ENCODE measurements around the gene ALDH9A1.
A peak's percentile ranks its signal among the peaks of the same experiment; 100 is the strongest.
"Not testable (repeated sequence)": the region's sequence is repeated elsewhere in the genome, so short reads cannot be mapped to it uniquely, and the experiment has no call there.

Gene ALDH9A1

GRCh38 chr1:165712764-165713163, 14.4 kb upstream of the ALDH9A1 start:
- no peaks in the 10 kb centered on the region for H3K27me3 ChIP-seq (ENCODE audit: control insufficient read depth, insufficient read depth, low read length)
- no peak overlapping the region for H3K4me3 ChIP-seq (ENCODE audit: low read length)
- no peak overlapping the region for H3K9ac ChIP-seq (ENCODE audit: low read length)
- H3K9me3 ChIP-seq (ENCODE audit: control insufficient read depth, low read length) = no peaks in the 10 kb centered on the region
- H3K4me1 ChIP-seq (ENCODE audit: control insufficient read depth, insufficient read depth, low read length) = no peaks in the 10 kb centered on the region
- no peaks in the 10 kb centered on the region for H3K36me3 ChIP-seq (ENCODE audit: control insufficient read depth, insufficient read depth, low read length)

GRCh38 chr1:165707984-165708706, 9.8 kb upstream of the ALDH9A1 start:
- Histone ChIP-seq H3K27me3 (ENCODE audit: control insufficient read depth, insufficient read depth, low read length) (no peaks in the 10 kb centered on the region), H3K9me3 (ENCODE audit: control insufficient read depth, low read length) (no peaks in the 10 kb centered on the region), H3K4me3 (ENCODE audit: low read length) (no peak overlapping the region), H3K36me3 (ENCODE audit: control insufficient read depth, insufficient read depth, low read length) (no peaks in the 10 kb centered on the region), H3K9ac (ENCODE audit: low read length) (no peak overlapping the region), H3K4me1 (ENCODE audit: control insufficient read depth, insufficient read depth, low read length) (no peaks in the 10 kb centered on the region)

GRCh38 chr1:165703648-165704047, 5.3 kb upstream of the ALDH9A1 start:
- H3K9ac ChIP-seq (ENCODE audit: low read length) = no peak overlapping the region
- no peaks in the 10 kb centered on the region for H3K4me1 ChIP-seq (ENCODE audit: control insufficient read depth, insufficient read depth, low read length)
- H3K4me3 ChIP-seq (ENCODE audit: low read length) = no peak overlapping the region
- H3K27me3 ChIP-seq (ENCODE audit: control insufficient read depth, insufficient read depth, low read length) = no peaks in the 10 kb centered on the region
- no peaks in the 10 kb centered on the region for H3K9me3 ChIP-seq (ENCODE audit: control insufficient read depth, low read length)
- no peaks in the 10 kb centered on the region for H3K36me3 ChIP-seq (ENCODE audit: control insufficient read depth, insufficient read depth, low read length)

GRCh38 chr1:165701922-165702321, 3.6 kb upstream of the ALDH9A1 start:
- H3K27me3 ChIP-seq (ENCODE audit: control insufficient read depth, insufficient read depth, low read length); H3K4me1 ChIP-seq (ENCODE audit: control insufficient read depth, insufficient read depth, low read length); H3K4me3 ChIP-seq (ENCODE audit: low read length); H3K36me3 ChIP-seq (ENCODE audit: control insufficient read depth, insufficient read depth, low read length); H3K9ac ChIP-seq (ENCODE audit: low read length); H3K9me3 ChIP-seq (ENCODE audit: control insufficient read depth, low read length): not testable (repeated sequence)

- H3K36me3 ChIP-seq (ENCODE audit: control insufficient read depth, insufficient read depth, low read length) = no peaks in the 10 kb centered on the region
- H3K27me3 ChIP-seq (ENCODE audit: control insufficient read depth, insufficient read depth, low read length) = no peaks in the 10 kb centered on the region
- peaks cover 12% of the 10 kb centered on the region for H3K4me1 ChIP-seq (ENCODE audit: control insufficient read depth, insufficient read depth, low read length)
- no peak overlapping the region for H3K9ac ChIP-seq (ENCODE audit: low read length)
- no peak overlapping the region for H3K4me3 ChIP-seq (ENCODE audit: low read length)
- H3K9me3 ChIP-seq (ENCODE audit: control insufficient read depth, low read length) = no peaks in the 10 kb centered on the region
Measured at GRCh38 chr1:165699577-165699976, 1.2 kb upstream of the ALDH9A1 start.

GRCh38 chr1:165698761-165699052, 345 bp upstream of the ALDH9A1 start:
- Histone ChIP-seq H3K4me3 (ENCODE audit: low read length) (peak overlapping the region; percentile 78), H3K27me3 (ENCODE audit: control insufficient read depth, insufficient read depth, low read length) (no peaks in the 10 kb centered on the region), H3K4me1 (ENCODE audit: control insufficient read depth, insufficient read depth, low read length) (peaks cover 12% of the 10 kb centered on the region), H3K9me3 (ENCODE audit: control insufficient read depth, low read length) (no peaks in the 10 kb centered on the region), H3K36me3 (ENCODE audit: control insufficient read depth, insufficient read depth, low read length) (no peaks in the 10 kb centered on the region), H3K9ac (ENCODE audit: low read length) (peak overlapping the region; percentile 79)

GRCh38 chr1:165697491-165697880, 876 bp downstream of the ALDH9A1 start:
- no peaks in the 10 kb centered on the region for H3K9me3 ChIP-seq (ENCODE audit: control insufficient read depth, low read length)
- H3K4me1 ChIP-seq (ENCODE audit: control insufficient read depth, insufficient read depth, low read length) = peaks cover 12% of the 10 kb centered on the region
- H3K36me3 ChIP-seq (ENCODE audit: control insufficient read depth, insufficient read depth, low read length) = no peaks in the 10 kb centered on the region
- H3K27me3 ChIP-seq (ENCODE audit: control insufficient read depth, insufficient read depth, low read length) = no peaks in the 10 kb centered on the region
- peak overlapping the region; percentile 78 for H3K4me3 ChIP-seq (ENCODE audit: low read length)
- peak overlapping the region; percentile 79 for H3K9ac ChIP-seq (ENCODE audit: low read length)

GRCh38 chr1:165696625-165697100, 1.7 kb downstream of the ALDH9A1 start:
- Histone ChIP-seq H3K4me3 (ENCODE audit: low read length) (no peak overlapping the region), H3K4me1 (ENCODE audit: control insufficient read depth, insufficient read depth, low read length) (peaks cover 12% of the 10 kb centered on the region), H3K9me3 (ENCODE audit: control insufficient read depth, low read length) (no peaks in the 10 kb centered on the region), H3K27me3 (ENCODE audit: control insufficient read depth, insufficient read depth, low read length) (no peaks in the 10 kb centered on the region), H3K36me3 (ENCODE audit: control insufficient read depth, insufficient read depth, low read length) (no peaks in the 10 kb centered on the region), H3K9ac (ENCODE audit: low read length) (no peak overlapping the region)

- no peak overlapping the region for H3K9ac ChIP-seq (ENCODE audit: low read length)
- no peak overlapping the region for H3K4me3 ChIP-seq (ENCODE audit: low read length)
- no peaks in the 10 kb centered on the region for H3K27me3 ChIP-seq (ENCODE audit: control insufficient read depth, insufficient read depth, low read length)
- H3K4me1 ChIP-seq (ENCODE audit: control insufficient read depth, insufficient read depth, low read length) = peaks cover 12% of the 10 kb centered on the region
- no peaks in the 10 kb centered on the region for H3K36me3 ChIP-seq (ENCODE audit: control insufficient read depth, insufficient read depth, low read length)
- no peaks in the 10 kb centered on the region for H3K9me3 ChIP-seq (ENCODE audit: control insufficient read depth, low read length)
Measured at GRCh38 chr1:165695031-165695430, 3.3 kb downstream of the ALDH9A1 start.

GRCh38 chr1:165688046-165688445, 10.3 kb downstream of the ALDH9A1 start:
- Histone ChIP-seq H3K9ac (ENCODE audit: low read length) (no peak overlapping the region), H3K9me3 (ENCODE audit: control insufficient read depth, low read length) (no peaks in the 10 kb centered on the region), H3K27me3 (ENCODE audit: control insufficient read depth, insufficient read depth, low read length) (no peaks in the 10 kb centered on the region), H3K4me3 (ENCODE audit: low read length) (no peak overlapping the region), H3K36me3 (ENCODE audit: control insufficient read depth, insufficient read depth, low read length) (no peaks in the 10 kb centered on the region), H3K4me1 (ENCODE audit: control insufficient read depth, insufficient read depth, low read length) (no peaks in the 10 kb centered on the region)

GRCh38 chr1:165686971-165687433, 11.4 kb downstream of the ALDH9A1 start:
- no peaks in the 10 kb centered on the region for H3K27me3 ChIP-seq (ENCODE audit: control insufficient read depth, insufficient read depth, low read length)
- no peak overlapping the region for H3K4me3 ChIP-seq (ENCODE audit: low read length)
- no peaks in the 10 kb centered on the region for H3K4me1 ChIP-seq (ENCODE audit: control insufficient read depth, insufficient read depth, low read length)
- no peak overlapping the region for H3K9ac ChIP-seq (ENCODE audit: low read length)
- H3K36me3 ChIP-seq (ENCODE audit: control insufficient read depth, insufficient read depth, low read length) = peaks cover 3% of the 10 kb centered on the region
- no peaks in the 10 kb centered on the region for H3K9me3 ChIP-seq (ENCODE audit: control insufficient read depth, low read length)

- Histone ChIP-seq H3K9ac (ENCODE audit: low read length) (no peak overlapping the region), H3K36me3 (ENCODE audit: control insufficient read depth, insufficient read depth, low read length) (peaks cover 4% of the 10 kb centered on the region), H3K4me3 (ENCODE audit: low read length) (no peak overlapping the region), H3K9me3 (ENCODE audit: control insufficient read depth, low read length) (no peaks in the 10 kb centered on the region), H3K4me1 (ENCODE audit: control insufficient read depth, insufficient read depth, low read length) (no peaks in the 10 kb centered on the region), H3K27me3 (ENCODE audit: control insufficient read depth, insufficient read depth, low read length) (no peaks in the 10 kb centered on the region)
Measured at GRCh38 chr1:165686121-165686970, 12.0 kb downstream of the ALDH9A1 start.
